Pulmonary artery endothelial cell (primary cell): ENCODE data around the gene NEK3. TPM values are rescaled to one million over a fixed set of nuclear protein-coding genes. Genes with fewer than 3 reads are reported as not detected.
"Not testable (repeated sequence)": the region's sequence is repeated elsewhere in the genome, so short reads cannot be mapped to it uniquely, and the experiment has no call there.

Source experiments
- DNase-seq: peaks from one replicate; pipeline ENCODE4 v3.0.0-alpha.2; 2011; ENCODE audit warnings: low read depth, low spot score
- total RNA-seq: library from RNA; depleted of rRNA; stranded (reverse); fragments of >200 nt; gene quantifications from 2 replicates; pipeline ENCODE4 v1.2.3, GENCODE V29; 2014

The NEK3 gene
- total RNA-seq, 1 donor from 2014 or later: 16.9 TPM

DNA sequence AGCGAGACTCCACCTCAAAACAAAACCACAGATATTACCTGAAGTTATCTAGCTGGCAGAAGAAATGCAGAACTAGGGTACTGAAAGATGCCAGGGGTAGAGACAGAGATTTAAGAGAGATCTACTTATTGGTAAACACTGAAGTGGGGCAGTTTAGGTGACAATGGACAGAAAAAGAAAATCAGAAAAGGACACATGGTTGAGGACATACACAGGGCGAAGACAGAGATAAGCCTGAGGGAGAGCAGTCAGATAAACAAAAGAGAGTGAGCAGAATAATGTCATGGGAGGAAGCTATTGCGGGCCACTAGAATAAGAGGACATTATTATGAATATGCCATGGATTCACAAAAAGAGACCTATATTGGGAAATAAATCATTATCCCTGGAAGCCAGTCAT is 33.9 kb downstream of the NEK3 start:
- DNase-seq: no peak

DNA sequence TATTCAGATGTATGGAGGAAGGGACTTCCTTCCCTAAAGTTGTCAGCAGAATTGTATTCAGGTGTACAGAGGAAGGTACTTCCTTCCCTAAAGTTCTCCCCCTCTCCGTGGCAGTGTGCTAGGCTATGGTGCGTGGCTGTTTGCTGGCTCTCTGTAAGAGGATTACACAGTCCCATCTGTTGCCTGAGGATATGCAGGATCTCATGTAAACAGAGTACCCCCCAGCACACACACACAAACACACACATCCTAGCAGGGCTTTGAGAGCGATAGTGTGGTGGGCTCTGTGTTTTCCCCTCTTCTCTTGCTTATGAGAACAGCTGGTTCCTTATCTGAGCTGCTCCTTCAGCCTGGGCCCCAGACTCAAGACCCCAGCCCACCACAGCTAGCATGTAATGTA is 40.8 kb downstream of the NEK3 start:
- no peak for DNase-seq

DNA sequence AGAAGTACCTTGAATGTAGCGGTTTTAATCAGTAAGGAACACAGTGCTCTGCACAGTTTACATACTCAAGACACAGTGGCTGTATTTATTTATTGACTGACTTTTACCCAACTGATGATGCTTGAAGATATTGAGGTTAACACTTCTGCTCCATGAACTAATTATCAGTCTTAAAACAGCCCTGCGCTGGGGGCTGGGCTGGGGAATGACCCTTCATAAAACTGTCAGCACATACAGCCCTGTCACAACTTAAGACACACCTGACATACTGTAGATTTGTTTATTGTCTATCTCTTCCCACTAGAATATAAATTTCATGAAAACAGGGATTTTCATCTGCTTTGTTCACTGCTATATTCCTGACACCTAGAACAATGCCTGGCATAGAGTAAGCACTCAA is 41.3 kb downstream of the NEK3 start:
- no peak for DNase-seq

DNA sequence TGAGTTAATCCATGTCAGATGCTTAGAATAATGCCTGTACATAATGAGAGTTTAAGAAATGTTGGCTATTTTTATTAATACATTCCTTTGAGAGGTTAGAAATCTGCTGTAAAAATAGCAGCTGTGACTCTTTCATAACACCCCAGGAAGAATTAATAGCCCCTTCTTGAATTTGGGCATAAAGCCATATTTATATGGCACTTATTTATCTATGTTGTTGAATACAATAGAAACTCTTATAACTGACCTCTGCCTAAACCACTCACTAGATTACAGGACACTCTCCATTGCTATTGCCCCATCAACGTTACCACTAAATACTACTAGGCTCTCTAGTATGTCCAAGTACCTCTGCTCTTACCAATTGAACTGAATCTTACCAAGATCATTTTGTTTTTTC is 46.8 kb downstream of the NEK3 start:
- no peak for DNase-seq

DNA sequence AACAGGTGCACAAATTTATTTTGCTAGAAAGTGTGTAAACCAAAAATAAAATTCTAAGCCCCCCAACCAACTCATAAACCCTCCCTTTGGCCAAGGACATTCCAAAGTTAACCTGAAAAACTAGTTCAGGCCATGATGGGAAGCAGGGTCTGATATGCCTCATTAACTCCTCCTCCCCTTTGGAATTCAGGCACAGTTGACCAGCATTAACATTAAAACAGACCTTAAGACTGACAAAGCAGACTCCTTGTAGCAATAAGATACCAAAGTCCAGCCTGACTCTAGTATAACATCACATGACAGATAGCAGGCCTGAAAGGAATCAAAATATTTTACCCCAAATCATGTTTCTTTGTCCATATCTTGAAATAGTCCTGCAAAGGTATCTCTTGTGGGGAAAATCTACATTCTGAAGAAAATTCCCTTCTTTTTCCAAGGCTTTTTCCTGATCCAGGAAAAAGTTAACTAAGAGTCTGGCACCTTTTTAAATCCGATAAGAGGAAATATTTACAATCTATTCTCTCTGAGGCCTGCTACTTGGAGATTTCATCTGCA is 50.2 kb downstream of the NEK3 start:
- DNase-seq: no peak

DNA sequence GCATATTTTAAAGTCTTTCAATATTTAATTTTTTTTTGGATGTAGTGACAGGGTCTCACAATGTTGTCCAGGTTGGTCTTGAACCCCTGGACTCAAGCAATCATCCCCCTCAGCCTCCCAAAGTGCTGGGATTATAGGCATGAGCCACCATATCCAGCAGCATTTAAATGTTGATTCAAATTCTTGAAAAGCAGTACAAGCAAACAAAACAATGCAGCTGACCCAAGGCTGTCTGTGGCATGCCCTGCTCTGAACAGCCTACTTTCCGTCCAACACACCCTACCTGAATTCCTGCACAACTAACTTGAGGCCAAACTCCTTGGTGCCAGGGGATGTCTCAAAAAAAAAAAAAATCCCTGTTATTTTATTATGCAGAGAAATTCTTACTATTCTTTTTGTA is 53.6 kb downstream of the NEK3 start:
- no peak for DNase-seq

DNA sequence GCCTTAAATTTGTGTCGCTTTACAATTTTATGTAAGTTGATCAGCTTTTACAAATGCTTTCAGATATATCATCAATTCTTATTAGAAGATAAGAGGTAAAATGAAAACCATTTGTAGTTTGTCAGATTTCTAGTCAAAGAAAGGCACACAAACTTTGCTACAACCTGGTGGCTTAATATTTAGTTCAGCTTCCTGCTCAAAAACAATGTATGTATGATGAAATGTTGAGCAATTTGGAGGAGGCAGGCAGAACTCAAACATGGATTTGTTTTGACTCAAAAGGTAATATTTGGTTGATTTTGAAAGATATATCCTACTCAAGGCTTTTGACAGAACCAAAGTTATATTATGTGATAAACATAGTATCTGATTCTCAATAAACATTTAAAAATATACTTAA is 54.8 kb downstream of the NEK3 start:
- DNase-seq: no peak

DNA sequence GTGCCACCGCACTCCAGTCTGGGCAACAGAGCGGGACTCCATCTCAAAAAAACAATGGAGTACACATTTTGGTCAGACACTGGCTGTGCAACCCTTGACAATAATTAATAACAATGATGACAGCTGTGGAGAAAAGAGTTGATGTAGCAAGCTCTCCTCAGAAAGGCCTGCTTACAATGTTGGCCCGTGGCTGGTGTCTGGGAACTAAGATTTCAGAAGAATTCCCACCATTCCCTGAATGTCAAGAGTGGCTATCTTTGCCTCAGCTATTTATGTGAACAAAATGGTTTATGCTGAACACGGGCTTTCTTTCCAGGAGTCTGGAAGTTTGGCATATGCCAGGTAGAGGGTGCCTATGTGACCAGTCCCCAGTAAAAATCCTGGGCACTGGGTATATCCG is 56.0 kb downstream of the NEK3 start:
- no peak for DNase-seq

DNA sequence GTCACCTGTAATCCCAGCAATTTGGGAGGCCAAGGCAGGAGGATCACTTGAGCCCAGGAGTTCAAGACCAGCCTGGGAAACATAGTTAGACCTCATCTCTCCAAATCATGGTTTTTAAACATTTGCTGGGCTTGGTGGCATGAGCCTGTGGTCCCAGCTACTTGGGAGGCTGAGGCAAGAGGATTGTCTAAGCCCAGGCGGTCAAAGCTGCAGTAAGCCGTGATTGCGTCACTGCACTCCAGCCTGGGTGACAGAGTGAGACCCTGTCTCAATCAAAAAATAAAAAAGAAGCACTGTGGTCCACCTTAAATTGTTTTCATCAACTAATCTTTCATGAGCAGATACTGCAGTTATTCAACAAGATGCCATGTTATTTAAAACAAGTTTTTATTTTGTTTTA is 57.0 kb downstream of the NEK3 start:
- DNase-seq: not testable (repeated sequence)

DNA sequence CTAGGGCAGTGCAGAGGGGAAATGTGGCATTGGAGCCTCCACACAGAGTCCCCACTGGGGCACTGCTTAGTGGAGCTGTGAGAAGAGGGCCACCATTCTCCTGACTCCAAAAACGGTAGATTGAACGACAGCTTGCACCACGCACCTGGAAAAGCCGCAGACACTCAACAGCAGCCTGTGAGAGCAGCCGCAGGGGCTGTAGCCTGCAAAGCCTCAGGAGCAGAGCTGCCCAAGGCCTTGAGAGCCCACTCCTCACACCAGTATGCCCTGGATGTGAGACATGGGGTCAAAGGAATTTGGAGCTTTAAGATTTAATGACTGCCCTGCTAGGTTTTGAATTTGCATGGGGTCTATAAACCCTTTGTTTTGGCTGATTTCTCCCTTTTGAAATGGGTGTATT is 62.2 kb downstream of the NEK3 start:
- no peak for DNase-seq

DNA sequence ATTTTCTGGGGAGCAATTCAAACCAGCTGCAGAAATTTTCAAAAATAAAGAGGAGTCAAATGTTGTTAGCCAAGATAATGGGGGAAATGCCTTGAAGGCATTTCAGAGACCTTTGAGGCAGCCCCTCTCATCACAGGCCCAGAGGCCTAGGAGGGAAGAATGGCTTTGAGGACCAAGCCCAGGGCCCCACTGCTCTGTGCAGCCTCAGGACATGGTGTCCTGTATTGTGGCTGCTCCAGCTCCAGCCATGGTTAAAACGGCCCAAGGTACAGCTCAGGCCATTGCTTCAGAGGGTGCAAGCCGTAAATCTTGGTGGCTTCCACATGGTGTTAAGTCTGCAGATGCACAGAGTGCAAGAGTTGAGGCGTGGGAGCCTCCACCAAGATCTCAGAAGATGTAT is 62.6 kb downstream of the NEK3 start:
- no peak for DNase-seq

DNA sequence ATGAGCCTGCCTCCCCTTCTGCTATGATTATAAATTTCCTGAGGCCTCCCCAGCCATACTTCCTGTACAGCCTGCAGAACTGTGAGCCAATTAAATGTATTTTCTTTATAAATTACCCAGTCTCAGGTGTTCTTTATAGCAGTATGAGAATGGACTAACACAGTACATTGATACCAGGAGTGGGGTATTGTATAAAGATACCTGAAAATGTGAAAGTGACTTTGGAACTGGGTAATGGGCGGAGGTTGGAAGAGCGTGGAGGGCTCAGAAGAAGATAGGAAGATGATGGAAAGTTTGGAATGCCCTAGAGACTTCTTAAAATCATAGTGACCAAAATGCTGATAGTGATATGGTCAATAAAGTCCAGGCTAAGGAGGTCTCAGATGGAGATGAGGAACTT is 63.3 kb downstream of the NEK3 start:
- no peak for DNase-seq

DNA sequence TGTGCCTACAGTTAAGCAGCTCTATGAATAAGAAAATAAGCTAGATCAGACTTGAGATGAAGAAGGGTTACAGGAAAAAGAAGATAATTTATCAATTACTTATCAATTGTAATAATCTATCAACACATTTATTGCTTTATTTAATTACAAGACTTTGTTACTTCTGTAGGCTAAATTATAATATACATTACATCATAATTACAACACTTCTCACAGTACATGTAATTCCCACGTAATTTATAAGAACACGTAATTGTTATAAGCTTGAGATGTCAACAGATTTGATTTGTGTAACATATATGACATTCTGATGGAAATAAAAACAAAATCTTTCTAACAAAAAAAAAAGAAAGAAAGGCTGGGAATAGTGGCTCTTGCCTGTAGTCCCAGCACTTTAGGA is 67.3 kb downstream of the NEK3 start:
- DNase-seq: no peak

DNA sequence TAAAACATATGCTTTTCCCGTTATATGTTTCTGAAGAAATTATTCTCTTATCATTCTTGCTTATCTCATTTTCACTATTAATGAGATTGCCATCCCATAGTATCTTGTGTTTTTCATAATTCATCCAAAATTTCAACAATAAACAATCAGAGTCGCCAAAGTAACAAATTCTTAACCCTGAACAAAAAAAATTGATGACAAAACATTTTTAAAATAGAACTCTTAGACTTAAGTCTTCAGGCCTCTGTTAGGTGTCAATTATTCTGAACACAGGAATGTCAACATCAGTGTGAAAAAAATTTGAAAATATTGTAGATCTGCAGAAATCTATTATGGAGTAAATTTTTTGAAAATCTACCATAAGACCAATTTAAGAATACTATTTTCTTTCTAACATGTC is 67.9 kb downstream of the NEK3 start:
- no peak for DNase-seq

DNA sequence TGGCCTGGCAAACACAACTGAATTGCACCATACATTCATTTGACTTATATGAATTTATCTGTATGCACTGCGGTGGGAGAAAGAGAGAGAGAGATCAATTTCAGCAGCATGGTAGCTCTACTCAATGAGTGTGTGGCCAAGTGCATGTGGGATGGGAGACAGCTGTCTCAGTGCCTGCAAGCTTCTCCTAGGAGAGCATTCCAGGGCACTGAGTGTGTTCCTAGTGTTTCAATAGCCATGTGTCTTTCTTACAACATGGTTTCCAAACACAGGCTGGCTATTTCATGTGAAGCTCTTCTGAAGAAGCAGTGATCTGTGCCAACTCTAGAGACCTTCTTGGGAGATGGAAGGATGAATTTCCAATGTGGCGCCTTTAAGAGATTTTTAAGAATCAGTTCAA is 74.0 kb downstream of the NEK3 start:
- DNase-seq: no peak

DNA sequence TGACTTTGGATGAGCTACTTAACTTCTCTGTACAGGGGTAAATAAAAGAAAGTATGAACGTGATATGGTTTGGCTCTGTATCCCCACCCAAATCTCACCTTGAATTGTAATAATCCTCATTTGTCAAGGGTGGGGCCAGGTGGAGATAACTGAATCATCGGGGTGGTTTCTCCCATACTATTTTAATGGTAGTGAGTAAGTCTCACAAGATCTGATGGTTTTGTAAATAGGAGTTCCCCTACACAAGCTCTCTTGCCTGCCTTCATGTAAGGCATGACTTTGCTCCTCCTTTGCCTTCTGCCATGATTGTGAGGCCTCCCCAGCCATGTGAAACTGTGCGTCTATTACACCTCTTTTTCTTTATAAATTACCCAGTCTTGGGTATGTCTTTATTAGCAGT is 74.4 kb downstream of the NEK3 start:
- DNase-seq: not testable (repeated sequence)

Other genes with a start within 250 kb of the NEK3 start
- gene ATP7B, start 148.1 kb downstream of the NEK3 start, total RNA-seq: 3.4 and 6.5 TPM in 2 replicates
- 12.5 and 23.4 TPM in 2 replicates for gene ALG11, start 147.2 kb downstream of the NEK3 start, total RNA-seq
- gene UTP14C, start 134.9 kb downstream of the NEK3 start, total RNA-seq: 7.9 and 13.6 TPM in 2 replicates
- 0.07 TPM in 2 replicates for gene NEK5, start 30.5 kb downstream of the NEK3 start, total RNA-seq
- gene THSD1, start 246.6 kb upstream of the NEK3 start, total RNA-seq: 28.1 and 44.6 TPM in 2 replicates